IMR-90 (cell line): ENCODE results near the gene PIK3CB.

Experiments
- FOS ChIP-seq: fragments of 150-350 bp; IDR thresholded peaks from 2 replicates; pipeline ENCODE4 v1.6.1; 2016; ENCODE audit warnings: low read depth, low read length
- POLR2A ChIP-seq: IDR thresholded peaks from 2 replicates; pipeline ENCODE4 v1.6.1; 2012; ENCODE audit warnings: mild to moderate bottlenecking, low read depth, low read length
- RAD21 ChIP-seq: IDR thresholded peaks from 2 replicates; pipeline ENCODE4 v1.6.1; 2012; ENCODE audit warnings: low read length, improper control_type of control experiment
- TF ChIP-seq, protein P1 (sequence below): conservative IDR thresholded peaks from 2 replicates; pipeline ENCODE4 v1.5.1; 2012; ENCODE audit warnings: mild to moderate bottlenecking, low read depth, low read length, improper control_type of control experiment
- TF ChIP-seq, protein P2 (sequence below): fragments of 150-350 bp; IDR thresholded peaks from 2 replicates; pipeline ENCODE4 v1.6.1; 2017; ENCODE audit warnings: mild to moderate bottlenecking, antibody characterized with exemption, low read length, low read depth

DNA sequence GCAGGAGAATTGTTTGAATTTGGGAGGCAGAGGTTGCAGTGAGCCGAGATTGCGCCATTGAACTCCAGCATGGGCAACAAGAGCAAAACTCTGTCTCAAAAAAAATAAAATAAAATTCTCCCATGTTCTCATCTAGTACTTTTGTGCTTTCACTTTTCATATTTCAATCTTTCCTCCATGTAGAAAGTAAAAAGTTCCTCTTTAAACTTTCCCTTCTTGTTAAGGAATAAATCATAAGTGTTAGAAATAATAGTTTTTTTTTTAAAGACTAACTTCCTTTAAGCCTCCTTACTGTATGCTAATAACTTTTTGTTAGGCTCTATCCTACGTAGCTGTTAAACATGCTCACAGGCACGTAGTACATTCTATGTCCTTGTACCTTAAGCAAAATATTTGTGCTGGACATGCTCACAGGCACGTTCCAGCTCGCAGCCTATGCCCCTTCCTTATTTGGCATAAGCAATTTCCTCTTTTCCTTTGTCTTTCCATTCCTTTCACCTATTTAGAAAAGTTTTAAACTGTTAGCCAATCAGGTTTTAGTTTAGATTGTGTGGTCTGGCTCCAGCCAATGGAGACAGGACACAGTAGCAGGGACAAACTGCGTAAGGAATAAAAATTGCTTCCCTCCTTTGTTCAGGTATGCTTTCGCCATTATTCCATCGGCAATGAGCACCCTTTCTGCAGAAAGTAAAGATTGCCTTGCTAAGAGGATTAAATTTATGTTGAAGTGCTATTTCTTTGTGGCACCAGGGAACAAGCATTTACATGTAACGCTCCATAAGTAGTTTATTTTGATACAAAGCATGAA, 38.9 kb upstream of the PIK3CB start:
- TF ChIP-seq, protein P1, sequence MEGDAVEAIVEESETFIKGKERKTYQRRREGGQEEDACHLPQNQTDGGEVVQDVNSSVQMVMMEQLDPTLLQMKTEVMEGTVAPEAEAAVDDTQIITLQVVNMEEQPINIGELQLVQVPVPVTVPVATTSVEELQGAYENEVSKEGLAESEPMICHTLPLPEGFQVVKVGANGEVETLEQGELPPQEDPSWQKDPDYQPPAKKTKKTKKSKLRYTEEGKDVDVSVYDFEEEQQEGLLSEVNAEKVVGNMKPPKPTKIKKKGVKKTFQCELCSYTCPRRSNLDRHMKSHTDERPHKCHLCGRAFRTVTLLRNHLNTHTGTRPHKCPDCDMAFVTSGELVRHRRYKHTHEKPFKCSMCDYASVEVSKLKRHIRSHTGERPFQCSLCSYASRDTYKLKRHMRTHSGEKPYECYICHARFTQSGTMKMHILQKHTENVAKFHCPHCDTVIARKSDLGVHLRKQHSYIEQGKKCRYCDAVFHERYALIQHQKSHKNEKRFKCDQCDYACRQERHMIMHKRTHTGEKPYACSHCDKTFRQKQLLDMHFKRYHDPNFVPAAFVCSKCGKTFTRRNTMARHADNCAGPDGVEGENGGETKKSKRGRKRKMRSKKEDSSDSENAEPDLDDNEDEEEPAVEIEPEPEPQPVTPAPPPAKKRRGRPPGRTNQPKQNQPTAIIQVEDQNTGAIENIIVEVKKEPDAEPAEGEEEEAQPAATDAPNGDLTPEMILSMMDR = no peak
- TF ChIP-seq, protein P2, sequence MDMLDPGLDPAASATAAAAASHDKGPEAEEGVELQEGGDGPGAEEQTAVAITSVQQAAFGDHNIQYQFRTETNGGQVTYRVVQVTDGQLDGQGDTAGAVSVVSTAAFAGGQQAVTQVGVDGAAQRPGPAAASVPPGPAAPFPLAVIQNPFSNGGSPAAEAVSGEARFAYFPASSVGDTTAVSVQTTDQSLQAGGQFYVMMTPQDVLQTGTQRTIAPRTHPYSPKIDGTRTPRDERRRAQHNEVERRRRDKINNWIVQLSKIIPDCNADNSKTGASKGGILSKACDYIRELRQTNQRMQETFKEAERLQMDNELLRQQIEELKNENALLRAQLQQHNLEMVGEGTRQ = no peak
- no peak for TF ChIP-seq POLR2A
- TF ChIP-seq FOS = no peak
- no peak for TF ChIP-seq RAD21
